Esophagus muscularis mucosa (tissue), 4 donors: Measurements from ENCODE around the gene ADAMTS14. TPM values are rescaled to one million over a fixed set of nuclear protein-coding genes. Genes with fewer than 3 reads are reported as not detected.

Experiments
- DNase-seq: peaks from one replicate; pipeline ENCODE4 v3.0.0-alpha.2; 2017; ENCODE audit errors: extremely low spot score
- H3K27ac ChIP-seq, 4 donors: fragments of 200-600 bp; sonication (generic); replicated peaks in 1 of 4; 1 replicate in 3 of 4; 2 replicates in 1 of 4; pipeline ENCODE4 v1.5.1; 2016 to 2019; ENCODE audit warnings: mild to moderate bottlenecking in 1 of 4
- H3K27me3 ChIP-seq, 4 donors: fragments of 200-600 bp; sonication (generic); one replicate each; pipeline versions ENCODE4 v1.5.1 to v1.6.0; 2016 to 2019
- H3K36me3 ChIP-seq, 4 donors: fragments of 200-600 bp; sonication (generic); one replicate each; pipeline ENCODE4 v1.5.1; 2016 to 2019
- H3K4me1 ChIP-seq, 4 donors: fragments of 200-600 bp; sonication (generic); one replicate each; pipeline ENCODE4 v1.5.1; 2016 to 2019
- H3K4me3 ChIP-seq, 4 donors: fragments of 200-600 bp; sonication (generic); 1 replicate in 2 of 4; 2 replicates in 2 of 4; pipeline ENCODE4 v1.5.1; 2016 to 2019; ENCODE audit warnings: mild to moderate bottlenecking in 4 of 4, moderate library complexity in 1 of 4
- H3K9me3 ChIP-seq, 4 donors: fragments of 200-600 bp; sonication (generic); 1 replicate in 3 of 4; 2 replicates in 1 of 4; pipeline ENCODE4 v1.5.1; 2016 to 2019
- CTCF ChIP-seq, 3 experiments: fragments of 200-600 bp in 2 of 3; fragments of 450-650 bp in 1 of 3; sonication (generic) in 2 of 3; IDR thresholded peaks; one replicate each; pipeline ENCODE4 v1.5.1; 2017 to 2019; ENCODE audit warnings: antibody characterized with exemption in 3 of 3, mild to moderate bottlenecking in 2 of 3, moderate library complexity in 1 of 3
- EP300 ChIP-seq: sonication (generic); formaldehyde crosslinking; IDR thresholded peaks from one replicate; pipeline ENCODE4 v1.6.1; 2017; ENCODE audit warnings: antibody characterized with exemption
- POLR2A ChIP-seq: fragments of 450-650 bp; IDR thresholded peaks from one replicate; pipeline ENCODE4 v1.6.1; 2017; ENCODE audit warnings: antibody characterized with exemption, moderate library complexity, mild to moderate bottlenecking, low read depth
- POLR2AphosphoS5 ChIP-seq, 2 donors: sonication (generic); formaldehyde crosslinking; IDR thresholded peaks; one replicate each; pipeline ENCODE4 v1.6.1; 2017; ENCODE audit warnings: antibody characterized with exemption in 2 of 2
- WGBS: methylation state at CpG from one replicate; pipeline ENCODE4 v1.1.5; 2018; 5-methylcytosine and 5-hydroxymethylcytosine counted together
- intact Hi-C: fragments of 100-400 bp; cut with DNase I; formaldehyde crosslinking; loops from one replicate; pipeline ENCODE4 v1.15.1; 2023
- total RNA-seq, 4 donors: library from RNA; depleted of rRNA; stranded (reverse); fragments of >200 nt; gene quantifications; one replicate each; pipeline versions ENCODE4 v1.1.0 to v1.2.1, GENCODE V29; 2016

ADAMTS14 gene
- total RNA-seq, 4 donors from 2014 or later: 0.13 to 0.50 TPM; not detected in 2

- intact Hi-C loops: no loop called here
- no peak overlapping the region for H3K27ac ChIP-seq
- WGBS: 33% methylated on average over 2 of the region's 2 CpGs
These were observed 132.1 kb downstream of the ADAMTS14 start for GRCh38 chr10:70804421-70804808.

GRCh38 chr10:70805619-70806215 is 133.4 kb downstream of the ADAMTS14 start:
- TF ChIP-seq CTCF (IDR thresholded peaks at IDR 0.05) (no peak), POLR2A (no peak), EP300 (no peak), POLR2AphosphoS5 (IDR thresholded peaks at IDR 0.05) (no peak)
- H3K9me3 ChIP-seq: no peaks in the 10 kb centered on the region
- intact Hi-C loops: no loop called here
- H3K4me3 ChIP-seq: no peak overlapping the region
- H3K36me3 ChIP-seq: no peaks in the 10 kb centered on the region
- WGBS: 99% methylated on average over 3 of the region's 3 CpGs
- peaks cover 0 to 11% (median 7%) of the 10 kb centered on the region in 4 donors for H3K4me1 ChIP-seq
- peak; percentile 66 for DNase-seq
- no peak overlapping the region for H3K27ac ChIP-seq
- H3K27me3 ChIP-seq: no peaks in the 10 kb centered on the region

More at GRCh38 chr10:70804421-70804808, 132.1 kb downstream of the ADAMTS14 start:
- no peaks in the 10 kb centered on the region for H3K9me3 ChIP-seq
- no peak for TF ChIP-seq CTCF (IDR thresholded peaks at IDR 0.05)
- no peak for TF ChIP-seq POLR2AphosphoS5 (IDR thresholded peaks at IDR 0.05)
- no peak for TF ChIP-seq POLR2A
- no peak for TF ChIP-seq EP300
- H3K36me3 ChIP-seq: no peaks in the 10 kb centered on the region
- H3K27me3 ChIP-seq: no peaks in the 10 kb centered on the region
- peaks cover 0 to 11% (median 7%) of the 10 kb centered on the region in 4 donors for H3K4me1 ChIP-seq
- no peak overlapping the region for H3K4me3 ChIP-seq
- DNase-seq: no peak

GRCh38 chr10:70806841-70807240 is 134.5 kb downstream of the ADAMTS14 start:
- peak; percentile 37 for DNase-seq
- WGBS: 100% methylated on average over 1 of the region's 1 CpG
- Histone ChIP-seq H3K36me3 (no peaks in the 10 kb centered on the region), H3K27me3 (no peaks in the 10 kb centered on the region), H3K27ac (no peak overlapping the region), H3K9me3 (no peaks in the 10 kb centered on the region), H3K4me3 (no peak overlapping the region), H3K4me1 (peaks cover 0 to 11% (median 7%) of the 10 kb centered on the region in 4 donors)
- no peak for TF ChIP-seq POLR2A
- no peak for TF ChIP-seq POLR2AphosphoS5 (IDR thresholded peaks at IDR 0.05)
- TF ChIP-seq CTCF (IDR thresholded peaks at IDR 0.05): no peak
- no peak for TF ChIP-seq EP300
- intact Hi-C loops: no loop called here

GRCh38 chr10:70807556-70807955 is 135.2 kb downstream of the ADAMTS14 start:
- Histone ChIP-seq H3K27me3 (no peaks in the 10 kb centered on the region), H3K4me1 (peaks cover 0 to 11% (median 7%) of the 10 kb centered on the region in 4 donors), H3K4me3 (no peak overlapping the region), H3K27ac (no peak overlapping the region), H3K9me3 (no peaks in the 10 kb centered on the region), H3K36me3 (no peaks in the 10 kb centered on the region)
- peak; percentile 42 for DNase-seq
- WGBS: 69% methylated on average over 3 of the region's 3 CpGs
- intact Hi-C loops: no loop called here
- no peak for TF ChIP-seq CTCF (IDR thresholded peaks at IDR 0.05)
- TF ChIP-seq POLR2AphosphoS5 (IDR thresholded peaks at IDR 0.05): no peak
- TF ChIP-seq EP300: no peak
- no peak for TF ChIP-seq POLR2A
